GM12872 (cell line): Measurements from ENCODE around the gene PXDN.
A peak's percentile ranks its signal among the peaks of the same experiment; 100 is the strongest.

Experiments used
- TF ChIP-seq, protein P1 (sequence below): IDR thresholded peaks from 3 replicates; pipeline ENCODE4 v1.5.1; 2011; ENCODE audit warnings: low read depth, mild to moderate bottlenecking, low read length, moderate library complexity; ENCODE audit not compliant: insufficient read depth

PXDN gene

GRCh38 chr2:1755436-1756191 is 11.3 kb upstream of the PXDN start:
- TF ChIP-seq, protein P1, sequence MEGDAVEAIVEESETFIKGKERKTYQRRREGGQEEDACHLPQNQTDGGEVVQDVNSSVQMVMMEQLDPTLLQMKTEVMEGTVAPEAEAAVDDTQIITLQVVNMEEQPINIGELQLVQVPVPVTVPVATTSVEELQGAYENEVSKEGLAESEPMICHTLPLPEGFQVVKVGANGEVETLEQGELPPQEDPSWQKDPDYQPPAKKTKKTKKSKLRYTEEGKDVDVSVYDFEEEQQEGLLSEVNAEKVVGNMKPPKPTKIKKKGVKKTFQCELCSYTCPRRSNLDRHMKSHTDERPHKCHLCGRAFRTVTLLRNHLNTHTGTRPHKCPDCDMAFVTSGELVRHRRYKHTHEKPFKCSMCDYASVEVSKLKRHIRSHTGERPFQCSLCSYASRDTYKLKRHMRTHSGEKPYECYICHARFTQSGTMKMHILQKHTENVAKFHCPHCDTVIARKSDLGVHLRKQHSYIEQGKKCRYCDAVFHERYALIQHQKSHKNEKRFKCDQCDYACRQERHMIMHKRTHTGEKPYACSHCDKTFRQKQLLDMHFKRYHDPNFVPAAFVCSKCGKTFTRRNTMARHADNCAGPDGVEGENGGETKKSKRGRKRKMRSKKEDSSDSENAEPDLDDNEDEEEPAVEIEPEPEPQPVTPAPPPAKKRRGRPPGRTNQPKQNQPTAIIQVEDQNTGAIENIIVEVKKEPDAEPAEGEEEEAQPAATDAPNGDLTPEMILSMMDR = no peak

DNA sequence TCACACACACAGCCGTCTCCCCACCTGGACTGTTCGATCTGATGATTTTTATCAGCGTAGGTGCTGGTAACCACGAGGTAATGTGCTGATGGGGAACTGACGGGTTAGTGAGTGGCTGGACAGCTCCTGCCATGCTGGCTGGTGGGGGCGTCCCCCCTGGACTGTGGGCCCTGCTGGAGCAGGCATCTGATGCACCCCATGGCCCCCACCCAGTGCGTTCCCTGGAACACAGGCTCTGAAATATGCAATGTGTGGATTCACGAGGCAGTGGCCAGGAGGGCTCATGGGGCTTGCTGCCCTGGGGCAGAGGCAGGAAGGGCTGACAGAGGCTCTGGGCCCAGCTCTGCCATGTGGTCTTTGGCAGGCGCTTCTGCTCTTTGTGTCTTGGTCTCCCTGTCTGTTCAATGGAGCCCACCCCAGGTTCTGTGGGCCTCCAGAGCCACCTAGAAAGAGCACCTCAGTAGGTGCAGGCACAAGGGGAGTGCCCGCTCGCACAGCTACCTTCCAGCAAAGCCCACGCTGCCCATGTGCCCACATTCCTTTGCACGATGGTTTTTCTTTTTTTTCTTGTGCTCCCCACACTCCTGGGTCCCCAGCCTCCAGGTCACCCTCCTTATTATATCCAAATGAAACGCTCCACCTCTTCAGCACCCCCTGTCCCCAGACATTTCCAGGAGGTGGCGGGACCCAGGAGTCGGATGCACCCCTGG is 10.3 kb upstream of the PXDN start:
- TF ChIP-seq, protein P1 = no peak

DNA sequence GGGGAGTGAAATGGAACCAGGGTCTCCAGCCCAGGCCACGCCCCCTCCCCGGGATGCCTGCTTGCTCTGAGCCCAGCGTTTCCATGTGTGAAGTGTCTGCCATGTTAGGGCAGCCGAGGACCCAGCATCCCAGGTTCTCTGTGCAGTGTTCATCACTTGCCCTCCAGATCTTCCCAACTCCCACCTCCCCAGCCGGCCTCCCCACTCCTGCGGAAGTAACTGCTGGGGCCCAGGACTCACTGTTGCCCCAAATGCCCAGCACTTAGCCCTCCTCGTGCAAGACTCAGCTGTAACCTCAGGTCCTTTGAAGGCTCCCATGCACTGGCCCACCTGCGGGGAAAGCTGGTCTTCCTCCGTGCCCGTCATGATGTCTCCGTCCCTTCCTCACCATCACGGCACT is 9.7 kb upstream of the PXDN start:
- TF ChIP-seq, protein P1 = no peak

DNA sequence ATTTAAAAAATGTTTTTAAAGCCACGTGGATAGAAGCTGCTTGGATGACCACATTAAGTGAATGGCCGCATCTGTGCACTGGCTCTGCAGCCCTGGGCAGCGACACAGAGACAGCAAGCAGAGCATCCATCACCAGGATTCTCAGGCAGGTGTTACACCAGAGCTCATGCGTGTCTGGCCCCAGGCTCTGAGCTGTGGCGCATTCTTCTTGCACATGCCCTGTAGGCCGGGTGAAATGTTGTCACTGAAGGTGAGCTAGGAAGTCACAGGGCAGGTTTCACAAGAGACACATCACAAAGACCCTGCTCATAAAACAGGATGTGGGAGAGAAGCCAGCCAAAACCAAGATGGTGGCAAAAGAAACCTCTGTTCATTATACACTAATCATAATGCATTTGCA is 8.4 kb upstream of the PXDN start:
- TF ChIP-seq, protein P1 = no peak

DNA sequence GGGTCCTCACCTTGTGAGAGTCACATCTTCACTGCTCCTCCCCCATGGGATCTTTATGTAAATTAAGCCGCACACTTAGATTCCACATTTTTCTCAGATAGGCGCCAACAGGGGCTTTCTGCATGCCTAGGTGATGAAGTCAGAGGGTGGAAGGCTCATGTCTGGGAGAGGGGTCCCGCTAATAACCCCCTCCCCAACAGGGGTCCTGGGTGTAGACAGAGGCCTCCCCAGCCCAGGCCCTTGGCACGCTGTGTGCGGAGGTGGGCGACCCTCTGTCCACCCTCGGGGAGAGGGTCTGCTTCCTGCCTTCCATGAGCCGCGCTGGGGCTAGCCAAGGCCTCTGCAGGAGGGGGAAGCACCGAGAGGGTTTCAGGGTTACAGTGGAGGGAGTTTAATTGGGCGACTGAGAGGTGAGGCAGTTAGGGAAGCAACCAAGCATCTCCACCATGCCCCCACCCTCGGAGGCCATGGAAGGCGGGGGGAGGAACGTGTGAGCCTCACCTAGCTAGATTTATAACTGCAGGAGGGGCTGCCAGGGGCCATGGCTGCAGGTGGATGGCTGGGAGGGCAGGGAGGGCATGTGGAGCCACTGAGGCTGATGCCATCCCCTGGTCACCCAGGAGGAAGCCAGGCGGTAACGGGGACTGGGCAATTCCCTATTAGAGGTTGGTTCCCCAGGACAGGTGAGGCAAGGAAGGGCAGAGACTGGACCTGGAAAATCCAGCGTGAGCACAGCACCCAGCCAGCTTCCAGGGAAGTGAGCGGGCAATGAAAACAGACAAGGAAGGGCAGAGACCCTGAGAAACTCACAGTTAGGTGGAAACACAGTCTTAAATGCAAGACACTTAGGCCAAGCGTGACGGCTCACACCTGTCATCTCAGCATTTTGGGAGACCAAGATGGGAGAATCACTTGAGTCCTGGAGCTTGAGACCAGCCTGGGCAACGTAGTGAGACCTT is 7.7 kb upstream of the PXDN start:
- TF ChIP-seq, protein P1 = no peak

DNA sequence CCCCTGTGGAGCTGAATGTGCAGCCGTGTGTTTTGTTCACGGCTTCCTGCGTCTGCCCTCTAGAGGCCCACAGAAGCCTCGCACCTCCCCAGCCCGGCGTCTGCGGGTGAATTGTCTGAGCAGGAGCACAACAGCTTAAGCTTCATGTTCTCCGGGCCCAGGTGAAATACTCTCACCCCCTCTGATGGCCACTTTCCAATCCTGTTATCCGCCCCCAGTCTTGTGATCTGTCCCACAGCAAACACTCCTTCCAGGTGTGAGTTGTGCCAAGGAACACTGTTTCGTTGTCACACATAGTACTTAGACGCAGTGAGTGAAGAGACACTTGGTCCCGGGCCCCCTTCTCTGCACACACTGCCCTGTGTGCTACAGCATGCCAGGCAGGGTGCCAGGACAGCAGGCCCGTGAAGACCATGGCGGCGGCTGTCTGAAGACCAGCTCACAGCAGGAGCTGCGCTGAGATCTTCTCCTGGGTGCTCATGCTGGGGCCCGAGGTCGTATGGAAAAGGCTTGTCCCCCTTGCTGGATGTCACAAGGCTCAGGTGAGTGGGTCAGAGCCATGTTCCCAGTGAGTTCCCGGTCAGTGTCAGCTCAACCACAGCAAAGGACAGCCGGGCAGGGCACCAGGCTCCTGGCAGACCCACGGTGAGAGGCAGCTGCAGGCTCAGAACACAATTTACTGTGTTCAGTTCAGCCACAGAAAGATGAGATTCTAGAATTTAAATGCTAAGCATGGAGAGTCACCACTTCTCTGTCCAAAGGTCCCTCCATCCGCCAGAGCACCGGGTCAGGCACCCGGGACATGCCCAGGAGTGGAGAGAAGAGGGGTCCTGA is 6.8 kb upstream of the PXDN start:
- TF ChIP-seq, protein P1 = peak; percentile 64
